Heart left ventricle (tissue), 16 donors: ENCODE results near the gene RAB14. TPM values are rescaled to one million over a fixed set of nuclear protein-coding genes. Genes with fewer than 3 reads are reported as not detected.

Source experiments
- ATAC-seq, 4 donors: fragments of 200-7000 bp; cut with Tn5 transposase; one replicate each; pipeline ENCODE4 v1.9.1; 2020 to 2022; ENCODE audit warnings: moderate library complexity in 4 of 4, mild to moderate bottlenecking in 3 of 4, moderate number of reproducible peaks in 1 of 4
- DNase-seq, 5 donors: peaks; one replicate each; pipeline ENCODE4 v3.0.0-alpha.2; 2020
- H3K27ac ChIP-seq, 12 donors: fragments of 200-600 bp; sonication (generic) in 4 of 12; one replicate each; pipeline versions ENCODE4 v1.5.0 to v1.8.0; 2016 to 2022; ENCODE audit warnings: mild to moderate bottlenecking in 2 of 12
- H3K27me3 ChIP-seq, 9 donors: fragments of 200-600 bp; sonication (generic) in 2 of 9; one replicate each; pipeline versions ENCODE4 v1.5.1 to v1.8.0; 2016 to 2022; ENCODE audit warnings: mild to moderate bottlenecking in 3 of 9
- H3K36me3 ChIP-seq, 9 donors: fragments of 200-600 bp; sonication (generic) in 2 of 9; one replicate each; pipeline versions ENCODE4 v1.5.0 to v1.8.0; 2018 to 2022; ENCODE audit warnings: mild to moderate bottlenecking in 2 of 9
- H3K4me1 ChIP-seq, 12 donors: fragments of 200-600 bp; sonication (generic) in 4 of 12; one replicate each; pipeline versions ENCODE4 v1.5.0 to v1.8.0; 2016 to 2022; ENCODE audit warnings: mild to moderate bottlenecking in 3 of 12
- H3K4me3 ChIP-seq, 12 donors: fragments of 200-600 bp; sonication (generic) in 4 of 12; one replicate each; pipeline versions ENCODE4 v1.5.0 to v1.8.0; 2017 to 2022; ENCODE audit warnings: mild to moderate bottlenecking in 9 of 12, moderate library complexity in 4 of 12
- H3K9me3 ChIP-seq, 12 donors: fragments of 200-600 bp; sonication (generic) in 4 of 12; one replicate each; pipeline versions ENCODE4 v1.5.0 to v1.8.0; 2016 to 2022; ENCODE audit warnings: mild to moderate bottlenecking in 1 of 12
- POLR2A ChIP-seq, 2 donors: fragments of 450-650 bp; IDR thresholded peaks; one replicate each; pipeline ENCODE4 v1.6.1; 2017; ENCODE audit warnings: antibody characterized with exemption in 2 of 2, mild to moderate bottlenecking in 2 of 2, moderate library complexity in 2 of 2
- WGBS, 4 donors: extraction: QIAGEN DNeasy Blood & Tissue Kit in 2 of 4; methylation state at CpG; one replicate each; pipeline versions ENCODE4 v1.1.5 to v1.1.7; 2013 to 2018; 5-methylcytosine and 5-hydroxymethylcytosine counted together
- intact Hi-C, 10 donors: fragments of 100-400 bp; cut with DNase I; formaldehyde crosslinking; loops; one replicate each; pipeline versions ENCODE4 v1.11.1 to v1.14.2; 2022
- polyA plus RNA-seq, 2 donors: library from polyadenylated mRNA; stranded (reverse); fragments of 200-250 nt; gene quantifications; one replicate each; pipeline ENCODE4 v1.2.3, GENCODE V29; 2013
- total RNA-seq, 9 donors: library from RNA; depleted of rRNA in 2 of 9; stranded (reverse); fragments of >200 nt in 2 of 9; fragmentation: NEBNext Ultra II Directional in 3 of 9; extraction: Animal tissue kit (Norgen Biotek cat#: 25700) in 3 of 9; gene quantifications; one replicate each; pipeline versions ENCODE4 v1.1.0 to v1.2.4, GENCODE V29; 2016 to 2023
- TF ChIP-seq, protein P1 (sequence below), 12 donors: fragments of 200-600 bp; sonication (generic) in 4 of 12; IDR thresholded peaks; one replicate each; pipeline versions ENCODE4 v1.5.0 to v1.8.0; 2018 to 2022; ENCODE audit warnings: antibody characterized with exemption in 12 of 12, mild to moderate bottlenecking in 5 of 12
- donor health status: ischemic (EF 13 %, LVEDD 7.1; RV severe dilation, severe dysfunction).
- donor health status: healthy with polysubstance abuse.
- donor health status: DM: no; HTN: yes; CAD: no.
- donor health status: DM: no; HTN: no; CAD: no.
- donor health status: ischemic (EF 25% LVEDD 6.9; RV normal size, moderate dysfunction).
- donor health status: ischemic (EF 25% LVEDD 5.7; RV mildly dilated, moderate dysfunction).
- donor health status: healthy.
- donor health status: DM: yes; HTN: yes; CAD: no.
- donor health status: ischemic (EF 35%, LVEDD 5.7; RV mildly dilated, moderate dysfunction).
- donor health status: nonischemic (EF 11% LVEDD 7.7; RV severe dilation, severe dysfunction).
- donor health status: DM: yes; HTN: yes; CAD: no.
- donor health status: PGD.
- donor health status: ischemic (EF 29% LVEDD 5.4; RV normal size, mild dysfunction).
- donor health status: nonischemic (EF 23%, LVEDD 6.1; RV moderate dilation, normal function).

Gene RAB14
- total and polyA plus RNA-seq, 11 donors: 15.8 to 66.9 (median 50.4) TPM

DNA sequence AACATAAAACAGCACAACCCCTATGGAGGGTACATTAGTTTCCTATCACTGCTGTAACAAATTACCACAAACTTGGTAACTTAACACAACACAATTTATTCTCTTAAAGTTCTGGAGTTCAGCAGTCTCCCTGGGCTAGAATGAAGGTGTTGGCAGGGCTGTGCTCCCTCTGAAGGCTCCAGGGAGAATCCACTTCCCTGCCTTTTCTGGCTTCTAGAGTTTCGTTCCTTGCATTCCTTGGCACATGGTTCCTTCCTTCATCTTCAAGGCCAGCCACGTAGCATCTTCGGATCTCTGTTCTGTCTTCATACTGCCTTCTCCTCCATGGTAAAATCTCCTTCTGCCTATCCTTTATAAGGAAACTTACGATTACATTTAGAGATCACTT is 41.3 kb upstream of the RAB14 start:
- TF ChIP-seq, protein P1, sequence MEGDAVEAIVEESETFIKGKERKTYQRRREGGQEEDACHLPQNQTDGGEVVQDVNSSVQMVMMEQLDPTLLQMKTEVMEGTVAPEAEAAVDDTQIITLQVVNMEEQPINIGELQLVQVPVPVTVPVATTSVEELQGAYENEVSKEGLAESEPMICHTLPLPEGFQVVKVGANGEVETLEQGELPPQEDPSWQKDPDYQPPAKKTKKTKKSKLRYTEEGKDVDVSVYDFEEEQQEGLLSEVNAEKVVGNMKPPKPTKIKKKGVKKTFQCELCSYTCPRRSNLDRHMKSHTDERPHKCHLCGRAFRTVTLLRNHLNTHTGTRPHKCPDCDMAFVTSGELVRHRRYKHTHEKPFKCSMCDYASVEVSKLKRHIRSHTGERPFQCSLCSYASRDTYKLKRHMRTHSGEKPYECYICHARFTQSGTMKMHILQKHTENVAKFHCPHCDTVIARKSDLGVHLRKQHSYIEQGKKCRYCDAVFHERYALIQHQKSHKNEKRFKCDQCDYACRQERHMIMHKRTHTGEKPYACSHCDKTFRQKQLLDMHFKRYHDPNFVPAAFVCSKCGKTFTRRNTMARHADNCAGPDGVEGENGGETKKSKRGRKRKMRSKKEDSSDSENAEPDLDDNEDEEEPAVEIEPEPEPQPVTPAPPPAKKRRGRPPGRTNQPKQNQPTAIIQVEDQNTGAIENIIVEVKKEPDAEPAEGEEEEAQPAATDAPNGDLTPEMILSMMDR (IDR thresholded peaks at IDR 0.05): no peak
- no peak for TF ChIP-seq POLR2A (IDR thresholded peaks at IDR 0.05)
- H3K4me1 ChIP-seq: peaks cover 0 to 17% (median 0%) of the 10 kb centered on the region in 12 donors
- H3K27me3 ChIP-seq: no peaks in the 10 kb centered on the region
- ATAC-seq (peak in 1 of 4 donors; percentile 44), DNase-seq (no peak)
- H3K9me3 ChIP-seq: peaks cover 0 to 12% (median 6%) of the 10 kb centered on the region in 12 donors
- intact Hi-C loops: no loop called here
- H3K27ac ChIP-seq: peak overlapping the region in 5 of 12 donors; percentile 18 to 65 (median 53)
- no peaks in the 10 kb centered on the region for H3K36me3 ChIP-seq
- 87 to 90% (median 90%) methylated on average over 4 of the region's 4 CpGs for WGBS, 4 donors
- H3K4me3 ChIP-seq: no peak overlapping the region

DNA sequence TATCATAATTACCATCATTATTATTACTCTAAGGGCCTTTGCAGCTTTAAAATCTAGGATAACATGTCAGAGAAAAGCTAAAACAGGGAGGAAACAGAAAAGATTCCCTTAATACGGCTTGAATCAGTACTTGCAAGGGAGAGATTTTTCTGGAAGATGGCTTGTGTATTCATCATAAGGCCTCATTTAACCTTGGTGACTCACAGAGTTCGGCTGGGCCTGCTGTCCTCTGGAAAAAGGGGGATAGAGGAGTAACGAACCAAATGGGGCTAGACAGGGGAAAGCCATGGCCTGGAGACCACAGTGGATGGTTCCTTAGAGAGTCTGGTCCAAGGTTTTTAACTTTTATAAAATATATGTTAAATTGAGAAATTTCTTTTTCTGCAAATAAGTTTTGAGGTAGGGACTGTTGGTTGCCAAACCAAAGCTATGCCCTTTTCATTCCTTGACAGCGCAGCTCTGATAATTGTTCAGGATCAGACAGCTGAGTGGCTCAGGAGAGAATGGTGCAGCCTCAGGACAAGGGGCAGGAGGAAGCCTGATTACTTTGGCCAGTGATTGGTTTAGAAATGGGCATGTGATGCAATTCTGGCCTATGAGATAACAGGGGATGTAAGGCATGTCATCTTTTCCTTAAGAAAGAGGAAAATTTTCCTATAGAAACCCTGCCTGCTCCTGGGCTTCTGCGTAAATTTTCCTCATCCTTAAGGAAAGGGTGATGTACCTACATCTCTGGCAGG is 40.7 kb upstream of the RAB14 start:
- intact Hi-C loops: no loop called here
- 67 to 85% (median 76%) methylated on average over 5 of the region's 5 CpGs for WGBS, 4 donors
- DNase-seq (no peak), ATAC-seq (peak in 3 of 4 donors; percentile 52 to 69 (median 56))
- H3K27me3 ChIP-seq: no peaks in the 10 kb centered on the region
- H3K36me3 ChIP-seq: no peaks in the 10 kb centered on the region
- H3K4me3 ChIP-seq: no peak overlapping the region
- H3K9me3 ChIP-seq: peaks cover 0 to 12% (median 6%) of the 10 kb centered on the region in 12 donors
- peaks cover 0 to 17% (median 0%) of the 10 kb centered on the region in 12 donors for H3K4me1 ChIP-seq
- TF ChIP-seq, protein P1 (IDR thresholded peaks at IDR 0.05): no peak
- no peak for TF ChIP-seq POLR2A (IDR thresholded peaks at IDR 0.05)
- H3K27ac ChIP-seq: peak overlapping the region in 6 of 12 donors; percentile 18 to 65 (median 45)

GRCh38 chr9:121240472-121241135 is 38.9 kb upstream of the RAB14 start:
- Histone ChIP-seq H3K4me1 (peaks cover 0 to 17% (median 0%) of the 10 kb centered on the region in 12 donors), H3K4me3 (no peak overlapping the region), H3K27me3 (no peaks in the 10 kb centered on the region), H3K9me3 (peaks cover 0 to 12% (median 6%) of the 10 kb centered on the region in 12 donors), H3K27ac (peak overlapping the region in 1 of 12 donors; percentile 19), H3K36me3 (no peaks in the 10 kb centered on the region)
- DNase-seq (no peak), ATAC-seq (peak in 1 of 4 donors; percentile 36)
- intact Hi-C loops: no loop called here
- TF ChIP-seq, protein P1 (IDR thresholded peaks at IDR 0.05): no peak
- TF ChIP-seq POLR2A (IDR thresholded peaks at IDR 0.05): no peak
- 84 to 92% (median 89%) methylated on average over 6 of the region's 6 CpGs for WGBS, 4 donors

DNA sequence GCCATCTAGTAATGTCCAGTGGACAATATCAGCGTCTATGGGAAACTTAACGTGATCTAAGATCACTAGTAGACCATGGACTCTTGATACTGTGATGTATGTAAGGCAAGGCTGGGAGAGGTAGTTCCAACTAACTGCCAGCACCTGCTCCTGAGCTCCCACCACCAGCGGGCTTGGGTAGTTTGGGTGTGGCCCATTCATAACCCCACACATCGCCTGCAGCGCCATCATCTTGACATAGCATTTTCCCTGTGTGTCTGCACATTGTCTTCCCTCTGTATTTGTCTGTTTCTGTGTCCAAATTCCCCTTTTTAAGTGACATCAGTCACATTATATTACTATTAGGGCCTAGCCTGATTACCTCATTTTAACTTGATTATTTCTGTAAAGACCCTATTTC is 38.2 kb upstream of the RAB14 start:
- DNase-seq: no peak
- H3K4me1 ChIP-seq: peaks cover 0 to 17% (median 0%) of the 10 kb centered on the region in 12 donors
- H3K9me3 ChIP-seq: peaks cover 0 to 12% (median 6%) of the 10 kb centered on the region in 12 donors
- intact Hi-C loops: no loop called here
- 96 to 98% (median 97%) methylated on average over 5 of the region's 5 CpGs for WGBS, 4 donors
- no peak for ATAC-seq
- peak overlapping the region in 1 of 12 donors; percentile 19 for H3K27ac ChIP-seq
- no peaks in the 10 kb centered on the region for H3K27me3 ChIP-seq
- no peaks in the 10 kb centered on the region for H3K36me3 ChIP-seq
- TF ChIP-seq, protein P1 (IDR thresholded peaks at IDR 0.05): no peak
- TF ChIP-seq POLR2A (IDR thresholded peaks at IDR 0.05): no peak
- H3K4me3 ChIP-seq: no peak overlapping the region
